Liver (tissue), 9 donors: ENCODE results near the gene KDM2B. TPM values are rescaled to one million over a fixed set of nuclear protein-coding genes. Genes with fewer than 3 reads are reported as not detected.

ENCODE experiments used
- DNase-seq: peaks from one replicate; pipeline ENCODE4 v3.0.0-alpha.2; 2017; ENCODE audit warnings: low spot score
- H3K27ac ChIP-seq, 2 donors: one replicate each; pipeline ENCODE4 v1.7.0; 2013; ENCODE audit warnings: inconsistent platforms in 2 of 2, low read length in 2 of 2, control low read depth in 1 of 2, low read depth in 1 of 2, mild to moderate bottlenecking in 1 of 2
- H3K27me3 ChIP-seq, 4 donors: one replicate each; pipeline versions ENCODE4 v1.6.1 to v1.7.0; 2013; ENCODE audit warnings: low read length in 3 of 4, inconsistent platforms in 1 of 4, mild to moderate bottlenecking in 1 of 4, moderate library complexity in 1 of 4; ENCODE audit not compliant: control insufficient read depth in 4 of 4, insufficient read depth in 4 of 4
- H3K36me3 ChIP-seq, 4 donors: one replicate each; pipeline versions ENCODE4 v1.6.1 to v1.7.0; 2013; ENCODE audit warnings: low read length in 3 of 4, mild to moderate bottlenecking in 3 of 4, low read depth in 1 of 4, moderate library complexity in 1 of 4; ENCODE audit not compliant: control insufficient read depth in 4 of 4, insufficient read depth in 3 of 4
- H3K4me1 ChIP-seq, 4 donors: one replicate each; pipeline versions ENCODE4 v1.6.1 to v1.7.0; 2013; ENCODE audit warnings: low read length in 3 of 4, mild to moderate bottlenecking in 3 of 4, moderate library complexity in 1 of 4; ENCODE audit not compliant: control insufficient read depth in 4 of 4, insufficient read depth in 4 of 4
- H3K4me3 ChIP-seq, 3 donors: one replicate each; pipeline versions ENCODE4 v1.6.1 to v1.7.0; 2013; ENCODE audit warnings: low read length in 3 of 3, control low read depth in 1 of 3, low read depth in 1 of 3, mild to moderate bottlenecking in 1 of 3
- H3K9ac ChIP-seq, 2 donors: one replicate each; pipeline ENCODE4 v1.7.0; 2013; ENCODE audit warnings: low read length in 2 of 2, mild to moderate bottlenecking in 2 of 2, moderate library complexity in 2 of 2, control low read depth in 1 of 2, low read depth in 1 of 2
- H3K9me3 ChIP-seq, 4 donors: one replicate each; pipeline versions ENCODE4 v1.6.1 to v1.7.0; 2013; ENCODE audit warnings: low read length in 3 of 4; ENCODE audit not compliant: control insufficient read depth in 4 of 4
- ATF3 ChIP-seq: IDR thresholded peaks from 2 replicates; pipeline ENCODE4 v1.6.1; 2016; ENCODE audit warnings: antibody characterized with exemption
- EGR1 ChIP-seq, 2 donors: IDR thresholded peaks; 2 replicates each; pipeline ENCODE4 v1.6.1; 2016 to 2018; ENCODE audit warnings: antibody characterized with exemption in 2 of 2, low read depth in 2 of 2
- FOXA1 ChIP-seq: IDR thresholded peaks from 2 replicates; pipeline ENCODE4 v1.6.1; 2016; ENCODE audit warnings: antibody characterized with exemption
- FOXA2 ChIP-seq: IDR thresholded peaks from 2 replicates; pipeline ENCODE4 v1.6.1; 2016; ENCODE audit warnings: antibody characterized with exemption
- GABPA ChIP-seq, 2 donors: IDR thresholded peaks in 1 of 2; conservative IDR thresholded peaks in 1 of 2; 2 replicates each; pipeline ENCODE4 v1.6.1; 2016; ENCODE audit warnings: antibody characterized with exemption in 2 of 2, mild to moderate bottlenecking in 1 of 2, moderate library complexity in 1 of 2
- HNF4A ChIP-seq, 2 donors: conservative IDR thresholded peaks; 2 replicates each; pipeline ENCODE4 v1.6.1; 2016; ENCODE audit warnings: antibody characterized with exemption in 2 of 2, mild to moderate bottlenecking in 2 of 2
- HNF4G ChIP-seq: IDR thresholded peaks from 2 replicates; pipeline ENCODE4 v1.6.1; 2016; ENCODE audit warnings: antibody characterized with exemption
- JUND ChIP-seq, 2 donors: IDR thresholded peaks; 2 replicates each; pipeline ENCODE4 v1.6.1; 2016; ENCODE audit warnings: antibody characterized with exemption in 2 of 2
- NR2F2 ChIP-seq: IDR thresholded peaks from 2 replicates; pipeline ENCODE4 v1.6.1; 2016; ENCODE audit warnings: antibody characterized with exemption
- RAD21 ChIP-seq, 2 donors: IDR thresholded peaks; 2 replicates each; pipeline ENCODE4 v1.6.1; 2016; ENCODE audit warnings: antibody characterized with exemption in 2 of 2, mild to moderate bottlenecking in 2 of 2
- SP1 ChIP-seq: IDR thresholded peaks from 2 replicates; pipeline ENCODE4 v1.6.1; 2018; ENCODE audit warnings: antibody characterized with exemption, mild to moderate bottlenecking
- TAF1 ChIP-seq: conservative IDR thresholded peaks from 2 replicates; pipeline ENCODE4 v1.6.1; 2016; ENCODE audit warnings: antibody characterized with exemption, mild to moderate bottlenecking
- YY1 ChIP-seq: IDR thresholded peaks from 2 replicates; pipeline ENCODE4 v1.6.1; 2016; ENCODE audit warnings: antibody characterized with exemption, mild to moderate bottlenecking
- ZBTB33 ChIP-seq: IDR thresholded peaks from 2 replicates; pipeline ENCODE4 v1.6.1; 2016; ENCODE audit warnings: antibody characterized with exemption
- WGBS: extraction: QIAGEN DNeasy Blood & Tissue Kit; methylation state at CpG from one replicate; pipeline ENCODE4 v1.1.7; 2013; 5-methylcytosine and 5-hydroxymethylcytosine counted together
- polyA plus RNA-seq, 2 donors: library from polyadenylated mRNA; stranded (reverse) in 1 of 2; unstranded in 1 of 2; fragments of 200-250 nt in 1 of 2; fragments of >200 nt in 1 of 2; fragmentation: Nextera tagmentation in 1 of 2; extraction: Ambion mirVana in 1 of 2; gene quantifications; one replicate each; pipeline versions ENCODE4 v1.2.1 to v1.2.3, GENCODE V29; 2013 to 2015
- total RNA-seq, 2 donors: library from RNA; depleted of rRNA; stranded (reverse); fragments of >200 nt; gene quantifications; one replicate each; pipeline ENCODE4 v1.2.3, GENCODE V29; 2014
- TF ChIP-seq, protein P1 (sequence below): IDR thresholded peaks from 2 replicates; pipeline ENCODE4 v1.6.1; 2016; ENCODE audit warnings: antibody characterized with exemption, mild to moderate bottlenecking
- TF ChIP-seq, protein P2 (sequence below): IDR thresholded peaks from 2 replicates; pipeline ENCODE4 v1.6.1; 2016; ENCODE audit warnings: antibody characterized with exemption
- TF ChIP-seq, protein P3 (sequence below): fragments of 150-350 bp; IDR thresholded peaks from 2 replicates; pipeline ENCODE4 v1.5.1; 2017; ENCODE audit warnings: improper control_type of control experiment, low read depth, low read length; ENCODE audit not compliant: missing input control
- donor health status: healthy.
- donor health status: healthy.
- donor health status: healthy.
- donor health status: healthy.
- donor health status: healthy.

The KDM2B gene
- total and polyA plus RNA-seq, 4 donors = 7.0 to 34.2 (median 10.6) TPM

DNA sequence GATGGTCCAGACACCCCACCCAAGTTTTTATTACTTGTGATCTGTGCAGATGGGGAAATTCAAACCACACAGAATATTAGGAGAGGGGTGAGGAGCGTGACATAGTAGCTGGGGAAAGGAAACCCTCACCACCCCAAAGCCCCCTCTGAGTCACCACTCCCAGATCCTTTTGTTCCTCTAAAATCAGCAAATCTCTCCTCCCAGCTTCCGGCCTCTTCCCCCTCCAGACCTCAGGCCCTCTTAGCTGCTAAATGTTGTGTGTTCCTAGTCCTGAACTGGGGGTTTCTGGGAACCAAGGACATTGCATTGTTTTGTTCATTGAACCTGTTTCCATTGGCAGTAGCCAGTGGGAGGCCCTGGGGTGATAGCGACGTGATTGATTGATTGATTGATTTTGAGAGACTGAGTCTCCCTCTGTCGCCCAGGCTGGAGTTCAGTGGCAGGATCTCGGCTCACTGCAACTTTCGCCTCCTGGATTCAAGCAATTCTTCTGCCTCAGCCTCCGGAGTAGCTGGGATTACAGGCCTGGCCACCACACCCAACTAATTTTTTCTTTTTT is 39.6 kb upstream of the KDM2B start:
- Histone ChIP-seq H3K36me3 (no peaks in the 10 kb centered on the region), H3K27ac (no peak overlapping the region), H3K9me3 (no peaks in the 10 kb centered on the region), H3K9ac (no peak overlapping the region), H3K4me3 (no peak overlapping the region), H3K4me1 (peaks cover 0 to 6% (median 4%) of the 10 kb centered on the region in 4 donors), H3K27me3 (no peaks in the 10 kb centered on the region)
- WGBS = 84% methylated on average over 8 of the region's 8 CpGs
- TF ChIP-seq TAF1 = no peak
- TF ChIP-seq GABPA (IDR thresholded peaks at IDR 0.05 in 1 of 2, conservative IDR thresholded peaks at IDR 0.05 in 1 of 2) = no peak
- TF ChIP-seq ATF3 = no peak
- TF ChIP-seq NR2F2 = no peak
- TF ChIP-seq, protein P1, sequence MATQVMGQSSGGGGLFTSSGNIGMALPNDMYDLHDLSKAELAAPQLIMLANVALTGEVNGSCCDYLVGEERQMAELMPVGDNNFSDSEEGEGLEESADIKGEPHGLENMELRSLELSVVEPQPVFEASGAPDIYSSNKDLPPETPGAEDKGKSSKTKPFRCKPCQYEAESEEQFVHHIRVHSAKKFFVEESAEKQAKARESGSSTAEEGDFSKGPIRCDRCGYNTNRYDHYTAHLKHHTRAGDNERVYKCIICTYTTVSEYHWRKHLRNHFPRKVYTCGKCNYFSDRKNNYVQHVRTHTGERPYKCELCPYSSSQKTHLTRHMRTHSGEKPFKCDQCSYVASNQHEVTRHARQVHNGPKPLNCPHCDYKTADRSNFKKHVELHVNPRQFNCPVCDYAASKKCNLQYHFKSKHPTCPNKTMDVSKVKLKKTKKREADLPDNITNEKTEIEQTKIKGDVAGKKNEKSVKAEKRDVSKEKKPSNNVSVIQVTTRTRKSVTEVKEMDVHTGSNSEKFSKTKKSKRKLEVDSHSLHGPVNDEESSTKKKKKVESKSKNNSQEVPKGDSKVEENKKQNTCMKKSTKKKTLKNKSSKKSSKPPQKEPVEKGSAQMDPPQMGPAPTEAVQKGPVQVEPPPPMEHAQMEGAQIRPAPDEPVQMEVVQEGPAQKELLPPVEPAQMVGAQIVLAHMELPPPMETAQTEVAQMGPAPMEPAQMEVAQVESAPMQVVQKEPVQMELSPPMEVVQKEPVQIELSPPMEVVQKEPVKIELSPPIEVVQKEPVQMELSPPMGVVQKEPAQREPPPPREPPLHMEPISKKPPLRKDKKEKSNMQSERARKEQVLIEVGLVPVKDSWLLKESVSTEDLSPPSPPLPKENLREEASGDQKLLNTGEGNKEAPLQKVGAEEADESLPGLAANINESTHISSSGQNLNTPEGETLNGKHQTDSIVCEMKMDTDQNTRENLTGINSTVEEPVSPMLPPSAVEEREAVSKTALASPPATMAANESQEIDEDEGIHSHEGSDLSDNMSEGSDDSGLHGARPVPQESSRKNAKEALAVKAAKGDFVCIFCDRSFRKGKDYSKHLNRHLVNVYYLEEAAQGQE = no peak
- TF ChIP-seq, protein P2, sequence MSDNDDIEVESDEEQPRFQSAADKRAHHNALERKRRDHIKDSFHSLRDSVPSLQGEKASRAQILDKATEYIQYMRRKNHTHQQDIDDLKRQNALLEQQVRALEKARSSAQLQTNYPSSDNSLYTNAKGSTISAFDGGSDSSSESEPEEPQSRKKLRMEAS = no peak
- no peak for TF ChIP-seq RAD21 (IDR thresholded peaks at IDR 0.05)
- no peak for TF ChIP-seq JUND (IDR thresholded peaks at IDR 0.05)
- no peak for TF ChIP-seq YY1
- TF ChIP-seq FOXA2 = no peak
- TF ChIP-seq HNF4A (conservative IDR thresholded peaks at IDR 0.05) = no peak
- no peak for TF ChIP-seq HNF4G
- no peak for TF ChIP-seq EGR1 (IDR thresholded peaks at IDR 0.05; ENCODE audit: low read depth in 2 of 2)
- DNase-seq = no peak

- WGBS = 89% methylated on average over 5 of the region's 5 CpGs
- no peak for TF ChIP-seq JUND (IDR thresholded peaks at IDR 0.05)
- no peak for TF ChIP-seq FOXA1
- no peak for TF ChIP-seq NR2F2
- no peak for TF ChIP-seq HNF4G
- TF ChIP-seq ZBTB33 = no peak
- no peak for TF ChIP-seq SP1
- TF ChIP-seq, protein P3, sequence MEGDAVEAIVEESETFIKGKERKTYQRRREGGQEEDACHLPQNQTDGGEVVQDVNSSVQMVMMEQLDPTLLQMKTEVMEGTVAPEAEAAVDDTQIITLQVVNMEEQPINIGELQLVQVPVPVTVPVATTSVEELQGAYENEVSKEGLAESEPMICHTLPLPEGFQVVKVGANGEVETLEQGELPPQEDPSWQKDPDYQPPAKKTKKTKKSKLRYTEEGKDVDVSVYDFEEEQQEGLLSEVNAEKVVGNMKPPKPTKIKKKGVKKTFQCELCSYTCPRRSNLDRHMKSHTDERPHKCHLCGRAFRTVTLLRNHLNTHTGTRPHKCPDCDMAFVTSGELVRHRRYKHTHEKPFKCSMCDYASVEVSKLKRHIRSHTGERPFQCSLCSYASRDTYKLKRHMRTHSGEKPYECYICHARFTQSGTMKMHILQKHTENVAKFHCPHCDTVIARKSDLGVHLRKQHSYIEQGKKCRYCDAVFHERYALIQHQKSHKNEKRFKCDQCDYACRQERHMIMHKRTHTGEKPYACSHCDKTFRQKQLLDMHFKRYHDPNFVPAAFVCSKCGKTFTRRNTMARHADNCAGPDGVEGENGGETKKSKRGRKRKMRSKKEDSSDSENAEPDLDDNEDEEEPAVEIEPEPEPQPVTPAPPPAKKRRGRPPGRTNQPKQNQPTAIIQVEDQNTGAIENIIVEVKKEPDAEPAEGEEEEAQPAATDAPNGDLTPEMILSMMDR = no peak
- no peak for TF ChIP-seq GABPA (IDR thresholded peaks at IDR 0.05 in 1 of 2, conservative IDR thresholded peaks at IDR 0.05 in 1 of 2)
- TF ChIP-seq, protein P2 = no peak
- no peak for TF ChIP-seq ATF3
- no peak for DNase-seq
Observed at GRCh38 chr12:121618659-121619233, 37.9 kb upstream of the KDM2B start.

More at GRCh38 chr12:121618659-121619233, 37.9 kb upstream of the KDM2B start:
- Histone ChIP-seq H3K27ac (no peak overlapping the region), H3K9ac (no peak overlapping the region), H3K36me3 (no peaks in the 10 kb centered on the region), H3K27me3 (no peaks in the 10 kb centered on the region), H3K9me3 (no peaks in the 10 kb centered on the region), H3K4me1 (no peaks in the 10 kb centered on the region), H3K4me3 (no peak overlapping the region)
